GM19240 (cell line): ENCODE results near the gene C11orf42.
"Not testable (repeated sequence)": the region's sequence is repeated elsewhere in the genome, so short reads cannot be mapped to it uniquely, and the experiment has no call there.

ENCODE experiments used
- DNase-seq: peaks from one replicate; pipeline ENCODE4 v3.0.0; 2011; ENCODE audit warnings: low spot score; ENCODE audit not compliant: insufficient read length

The C11orf42 gene

GRCh38 chr11:6223854-6224253, 18.5 kb downstream of the C11orf42 start:
- no peak for DNase-seq

GRCh38 chr11:6224421-6224820, 19.1 kb downstream of the C11orf42 start:
- no peak for DNase-seq

- DNase-seq: no peak
Measured at GRCh38 chr11:6225024-6225423, 19.7 kb downstream of the C11orf42 start.

- DNase-seq: no peak
Measured at GRCh38 chr11:6225896-6226295, 20.5 kb downstream of the C11orf42 start.

GRCh38 chr11:6228520-6228919, 23.2 kb downstream of the C11orf42 start:
- no peak for DNase-seq

- no peak for DNase-seq
Measured at GRCh38 chr11:6229911-6230310, 24.6 kb downstream of the C11orf42 start.

- no peak for DNase-seq
Measured at GRCh38 chr11:6232899-6233298, 27.5 kb downstream of the C11orf42 start.

- no peak for DNase-seq
Measured at GRCh38 chr11:6233984-6234386, 28.6 kb downstream of the C11orf42 start.

- DNase-seq: peak; percentile 92
Measured at GRCh38 chr11:6234387-6235107, 29.2 kb downstream of the C11orf42 start, which contains the start of gene FHIP1B. Gene FHIP1B, minus strand, starts transcription at chr11:6234636. Its CDS starts 10,120 bp downstream, at chr11:6224516.

- no peak for DNase-seq
Measured at GRCh38 chr11:6237266-6237665, 31.9 kb downstream of the C11orf42 start.

- no peak for DNase-seq
Measured at GRCh38 chr11:6237761-6238302, 32.5 kb downstream of the C11orf42 start.

- no peak for DNase-seq
Measured at GRCh38 chr11:6238902-6239301, 33.5 kb downstream of the C11orf42 start, which contains the start of gene CNGA4. Gene CNGA4, plus strand, starts transcription at chr11:6239089. Its CDS starts 118 bp downstream, at chr11:6239207.

- DNase-seq: no peak
Measured at GRCh38 chr11:6240139-6240538, 34.8 kb downstream of the C11orf42 start.

- DNase-seq: no peak
Measured at GRCh38 chr11:6240781-6241180, 35.4 kb downstream of the C11orf42 start.

- DNase-seq: no peak
Measured at GRCh38 chr11:6241316-6241715, 36.0 kb downstream of the C11orf42 start.

- no peak for DNase-seq
Measured at GRCh38 chr11:6245536-6245935, 40.2 kb downstream of the C11orf42 start.

GRCh38 chr11:6248248-6248647, 42.9 kb downstream of the C11orf42 start:
- DNase-seq: no peak

- DNase-seq: not testable (repeated sequence)
Measured at GRCh38 chr11:6248897-6249296, 43.5 kb downstream of the C11orf42 start.

- no peak for DNase-seq
Measured at GRCh38 chr11:6249770-6250555, 44.6 kb downstream of the C11orf42 start.

- DNase-seq: peak; percentile 56
Measured at GRCh38 chr11:6251120-6251733, 45.9 kb downstream of the C11orf42 start.

GRCh38 chr11:6251990-6252473, 46.7 kb downstream of the C11orf42 start:
- DNase-seq: no peak

GRCh38 chr11:6253197-6253596, 47.8 kb downstream of the C11orf42 start:
- DNase-seq: no peak
